ENCODE results near the gene SEPHS1. TPM values are rescaled to one million over a fixed set of nuclear protein-coding genes. Genes with fewer than 3 reads are reported as not detected.

Gene SEPHS1
- total RNA-seq, 4 donors from 2014 or later = 21.9 to 50.5 (median 37.8) TPM

DNA sequence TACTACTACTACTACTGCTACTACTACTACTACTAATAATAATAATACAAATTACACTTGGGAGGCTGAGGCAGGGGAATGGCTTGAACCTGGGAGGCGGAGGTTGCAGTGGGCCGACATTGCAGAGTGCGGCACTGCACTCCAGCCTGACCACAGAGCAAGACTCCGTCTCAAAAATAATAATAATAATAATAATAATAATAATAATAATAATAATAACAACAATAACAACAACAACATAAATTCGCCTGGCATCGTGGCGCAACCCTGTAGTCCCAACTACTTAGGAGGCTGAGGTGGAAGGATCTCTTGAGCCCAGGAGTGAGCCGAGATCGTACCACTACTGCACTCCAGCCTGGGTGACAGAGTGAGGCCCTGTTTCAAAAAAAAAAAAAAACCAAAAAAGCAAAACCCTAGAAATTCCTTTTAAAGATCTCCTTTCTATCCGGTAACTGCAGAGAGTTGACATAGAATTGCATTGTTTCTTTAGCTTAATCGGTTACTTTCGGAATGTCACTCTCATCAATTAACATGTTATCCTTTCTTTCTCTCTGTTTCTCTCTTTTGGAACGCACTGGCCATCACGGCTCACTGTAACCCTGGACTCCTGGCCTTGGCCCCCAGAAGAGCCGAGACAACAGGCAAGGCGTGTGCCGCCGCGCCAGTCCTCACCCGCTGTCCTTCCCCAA is 49.2 kb downstream of the SEPHS1 start:
- TF ChIP-seq CTCF (IDR thresholded peaks at IDR 0.05; ENCODE audit: low read depth) = no peak

DNA sequence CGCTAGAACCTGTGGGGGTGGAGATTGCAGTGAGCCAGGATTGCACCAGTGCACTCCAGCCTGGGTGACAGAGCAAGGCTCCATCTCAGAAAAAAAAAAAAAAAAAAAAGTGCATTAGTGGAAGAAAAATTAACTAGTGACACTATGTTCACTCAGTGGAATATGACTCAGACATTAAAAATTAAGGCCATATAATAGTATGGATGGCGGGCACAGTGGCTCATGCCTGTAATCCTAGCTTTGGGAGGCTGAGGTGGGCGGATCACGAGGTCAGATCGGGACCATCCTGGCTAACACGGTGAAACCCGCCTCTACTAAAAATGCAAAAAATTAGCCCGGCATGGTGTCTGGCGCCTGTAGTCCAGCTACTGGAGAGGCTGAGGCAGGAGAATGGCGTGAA is 51.6 kb downstream of the SEPHS1 start:
- TF ChIP-seq CTCF (IDR thresholded peaks at IDR 0.05; ENCODE audit: low read depth) = no peak

DNA sequence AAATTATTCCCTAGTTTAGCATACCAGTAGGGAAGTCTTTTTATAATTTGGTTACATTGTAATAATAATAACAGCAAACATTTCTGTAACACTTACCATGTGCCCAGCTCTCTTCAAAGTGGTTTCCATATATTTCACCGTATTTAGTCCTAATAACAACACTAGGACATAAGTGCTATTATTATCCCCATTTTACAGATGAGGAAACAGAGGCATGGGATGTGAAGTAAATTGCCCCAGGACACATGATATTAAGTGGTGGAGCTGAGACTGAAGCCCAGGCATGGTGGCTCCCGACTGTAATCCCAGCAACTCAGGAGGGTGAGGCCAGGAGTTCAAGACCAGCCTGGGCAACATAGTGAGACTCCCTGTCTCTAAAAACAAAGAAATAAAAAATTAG is 53.3 kb downstream of the SEPHS1 start:
- no peak for TF ChIP-seq CTCF (IDR thresholded peaks at IDR 0.05; ENCODE audit: low read depth)

DNA sequence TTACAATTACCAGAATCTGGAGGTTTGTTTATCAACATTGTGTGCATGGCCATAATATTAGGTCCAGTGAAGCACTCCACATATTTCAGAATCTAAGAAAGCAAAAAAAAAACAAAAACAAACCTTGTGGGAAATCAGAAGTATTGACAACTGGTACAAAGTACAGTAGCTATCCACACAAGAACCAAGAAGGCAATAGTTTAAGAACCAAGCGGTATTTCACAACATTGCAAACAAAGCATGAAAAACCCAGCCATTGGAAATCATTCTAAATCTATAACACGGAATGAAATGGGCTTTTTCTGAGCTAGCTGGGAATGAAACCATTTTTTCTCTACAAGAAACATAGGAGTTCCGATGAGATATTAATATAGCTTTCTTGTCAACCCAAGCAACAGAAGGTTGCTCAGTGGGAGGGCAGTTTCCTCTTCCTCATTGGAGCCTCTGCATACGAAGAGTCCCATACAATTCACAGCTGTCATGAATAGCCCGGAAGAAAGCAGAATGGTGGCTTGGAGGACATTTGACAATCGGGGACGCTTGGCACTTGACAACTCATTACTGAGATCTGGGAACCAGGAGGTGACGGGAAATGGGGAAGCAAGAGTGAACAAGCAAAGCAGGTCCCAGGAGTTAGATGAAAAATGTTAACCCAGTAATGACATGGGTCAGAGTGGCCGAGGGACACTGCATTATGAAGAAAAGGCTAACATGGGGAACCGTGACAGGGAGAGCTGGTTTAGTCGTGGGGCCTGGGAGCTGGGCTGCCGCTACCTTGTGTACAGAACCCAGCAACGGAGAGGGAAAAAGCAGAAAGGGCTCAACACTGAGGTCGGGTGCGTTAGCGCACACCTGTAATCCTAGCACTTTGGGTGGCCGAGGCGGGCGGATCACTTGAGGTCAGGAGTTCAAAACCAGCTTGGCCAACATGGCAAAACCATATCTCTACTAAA is 56.0 kb downstream of the SEPHS1 start:
- TF ChIP-seq CTCF (IDR thresholded peaks at IDR 0.05; ENCODE audit: low read depth) = no peak

- no peak for TF ChIP-seq CTCF (IDR thresholded peaks at IDR 0.05; ENCODE audit: low read depth)
Observed at GRCh38 chr10:13291061-13291460, 57.0 kb downstream of the SEPHS1 start.

- TF ChIP-seq CTCF (IDR thresholded peaks at IDR 0.05; ENCODE audit: low read depth) = no peak
Observed at GRCh38 chr10:13284050-13284449, 64.0 kb downstream of the SEPHS1 start.

- TF ChIP-seq CTCF (IDR thresholded peaks at IDR 0.05; ENCODE audit: low read depth) = no peak
Observed at GRCh38 chr10:13276749-13277365, 71.2 kb downstream of the SEPHS1 start.
